NCI-H69 (cell line): ENCODE measurements around the gene MYH1.

Source experiments
- DNase-seq: peaks from one replicate; lab custom pipeline; 2025; lab: John Stamatoyannopoulos, UW

The MYH1 gene

GRCh38 chr17:10477701-10478100, 40.6 kb downstream of the MYH1 start:
- no peak for DNase-seq

DNA sequence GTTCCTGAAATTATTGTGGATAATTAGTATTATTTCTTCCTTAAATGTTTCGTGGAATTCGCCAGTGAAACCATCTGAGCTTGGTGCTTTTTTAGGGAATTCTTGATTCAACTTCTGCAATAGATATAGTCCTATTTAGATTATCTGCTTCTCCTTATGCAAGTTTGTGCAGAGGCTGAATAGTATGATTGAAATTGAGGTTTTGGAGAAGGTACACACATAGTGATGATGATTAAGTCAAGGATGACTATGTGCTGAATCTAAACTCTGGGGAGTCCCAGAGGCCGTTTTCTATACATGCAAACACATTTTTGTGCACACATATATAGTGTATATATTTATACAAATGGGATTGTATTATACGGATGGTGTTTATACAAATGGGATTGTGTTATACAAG, 43.8 kb downstream of the MYH1 start:
- no peak for DNase-seq

DNA sequence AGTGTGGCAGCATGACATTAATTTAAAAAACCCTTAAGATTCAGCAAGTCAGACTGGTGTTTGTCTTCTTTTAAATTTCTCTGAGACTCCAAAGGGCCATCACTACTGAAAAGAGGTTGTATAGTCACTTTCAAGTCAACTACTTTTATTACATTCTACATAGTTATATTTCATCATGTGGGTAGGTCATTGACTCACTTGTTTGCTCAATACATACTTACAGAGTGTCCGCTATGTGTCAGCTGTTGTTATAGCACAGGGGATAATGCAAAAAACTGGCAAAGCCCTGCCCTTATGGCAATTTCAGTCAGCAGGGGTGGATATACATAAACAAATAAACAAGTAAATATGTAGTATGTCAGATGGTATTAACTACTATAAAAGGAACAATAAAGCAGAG, 46.5 kb downstream of the MYH1 start:
- no peak for DNase-seq

DNA sequence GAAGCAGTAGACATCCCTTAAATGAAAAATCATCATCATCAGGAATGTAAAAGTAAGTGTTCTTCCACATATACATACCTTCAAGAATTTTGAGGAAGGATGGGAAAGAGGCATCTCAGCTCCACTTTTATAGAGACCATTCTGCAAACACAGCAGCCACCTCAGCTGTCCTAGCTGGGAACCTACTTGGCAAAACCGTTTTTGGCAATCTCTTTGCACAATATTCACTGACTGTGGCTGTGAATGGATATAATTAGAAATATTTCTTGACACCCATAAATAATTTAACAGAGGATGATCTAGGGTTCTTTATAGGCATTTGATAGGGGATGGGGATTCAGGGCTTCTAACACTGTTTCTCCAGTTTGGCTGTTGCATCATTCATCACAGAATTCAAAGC, 48.9 kb downstream of the MYH1 start, which contains the start of gene MYH4:
Gene MYH4, minus strand, starts transcription at position 101 of the 400 bp plus-strand sequence. CDS start 2,814 bp downstream, outside the sequence.
- no peak for DNase-seq

DNA sequence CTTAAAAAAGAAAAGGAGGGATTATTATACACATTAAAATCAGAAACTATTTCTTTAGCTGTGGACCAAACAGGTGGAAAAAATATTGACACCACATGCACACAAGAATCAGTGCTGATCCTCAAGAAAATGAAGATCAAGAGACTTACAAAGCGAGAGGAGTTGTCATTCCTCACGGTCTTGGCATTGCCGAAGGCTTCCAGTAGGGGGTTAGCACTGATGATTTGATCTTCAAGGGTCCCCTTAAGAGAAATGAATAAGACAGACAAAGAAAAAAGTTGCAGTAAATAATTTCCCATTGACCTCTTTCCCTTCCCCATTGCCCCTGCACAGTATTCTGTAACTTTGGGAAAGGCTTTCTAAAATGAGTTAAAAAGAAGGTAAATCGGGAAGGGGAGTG, 54.9 kb downstream of the MYH1 start:
- no peak for DNase-seq

GRCh38 chr17:10460062-10460461, 58.3 kb downstream of the MYH1 start:
- no peak for DNase-seq

GRCh38 chr17:10458701-10459100, 59.6 kb downstream of the MYH1 start:
- DNase-seq = no peak

- DNase-seq = no peak
These were observed 60.4 kb downstream of the MYH1 start for GRCh38 chr17:10457952-10458351.

DNA sequence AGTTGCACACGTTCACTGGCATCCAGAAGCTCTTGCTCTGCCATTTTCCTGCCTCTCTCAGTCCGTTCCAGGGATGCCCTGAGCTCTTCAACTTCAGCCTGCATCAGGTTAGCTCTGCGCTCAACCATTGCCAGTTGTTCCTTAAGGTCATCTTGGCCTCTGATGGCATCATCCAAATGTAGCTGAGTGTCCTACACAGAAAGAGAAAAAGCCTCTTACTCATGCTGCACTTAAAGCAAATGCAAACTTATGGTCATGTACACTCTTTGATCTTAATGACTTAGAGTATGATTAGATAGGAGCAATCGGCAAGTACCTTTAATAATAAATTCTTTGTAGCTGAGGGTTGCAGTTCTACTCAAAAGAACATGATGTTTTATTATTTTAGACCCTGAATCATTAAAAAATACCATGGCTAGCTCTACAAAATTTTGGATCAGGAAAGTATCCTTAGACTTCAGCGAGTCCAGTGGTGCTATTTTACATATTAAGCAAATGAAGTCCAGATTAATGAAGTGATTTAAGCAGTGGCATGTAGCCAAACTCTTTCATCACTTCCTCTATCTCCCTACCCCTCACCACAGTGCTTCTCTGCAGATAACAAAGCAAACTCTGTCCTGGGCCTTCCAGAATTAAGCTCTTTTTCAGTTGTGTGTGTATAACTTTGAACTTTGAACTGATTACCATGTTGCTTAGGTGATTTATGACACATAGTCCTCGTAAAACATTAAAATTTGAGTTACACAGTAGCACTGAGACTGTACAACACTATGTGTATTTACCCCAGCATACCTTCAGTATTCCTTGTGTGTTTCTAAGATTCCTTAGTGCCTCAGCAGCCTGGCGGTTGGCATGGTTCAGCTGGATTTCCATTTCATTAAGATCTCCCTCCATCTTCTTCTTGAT, 71.1 kb downstream of the MYH1 start:
- DNase-seq = no peak
